Liver (tissue), 3 donors: Measurements from ENCODE around the gene B4GALT4.

ENCODE experiments used
- ATF3 ChIP-seq: IDR thresholded peaks from 2 replicates; pipeline ENCODE4 v1.6.1; 2016; ENCODE audit warnings: antibody characterized with exemption
- CTCF ChIP-seq: fragments of 150-350 bp; IDR thresholded peaks from 2 replicates; pipeline ENCODE4 v1.5.1; 2017; ENCODE audit warnings: improper control_type of control experiment, low read depth, low read length; ENCODE audit not compliant: missing input control
- EGR1 ChIP-seq, 2 donors: IDR thresholded peaks; 2 replicates each; pipeline ENCODE4 v1.6.1; 2016 to 2018; ENCODE audit warnings: antibody characterized with exemption in 2 of 2, low read depth in 2 of 2
- donor health status: healthy.
- donor health status: healthy.

GRCh38 chr3:119258915-119259314 is 18.2 kb upstream of the B4GALT4 start:
- TF ChIP-seq CTCF (no peak), ATF3 (no peak), EGR1 (IDR thresholded peaks at IDR 0.05; ENCODE audit: low read depth in 2 of 2) (no peak)
